Adipose tissue (tissue), 3 donors: ENCODE data around the gene DLGAP1. TPM values are rescaled to one million over a fixed set of nuclear protein-coding genes. Genes with fewer than 3 reads are reported as not detected.

ENCODE experiments used
- H3K27ac ChIP-seq: one replicate; pipeline ENCODE4 v1.5.1; 2013; ENCODE audit warnings: low read depth, low read length
- WGBS, 3 donors: extraction: QIAGEN DNeasy Blood & Tissue Kit; methylation state at CpG; one replicate each; pipeline ENCODE4 v1.1.7; 2013; 5-methylcytosine and 5-hydroxymethylcytosine counted together
- polyA plus RNA-seq, 3 donors: library from polyadenylated mRNA; stranded (reverse); fragments of 200-250 nt; gene quantifications; one replicate each; pipeline ENCODE4 v1.2.3, GENCODE V29; 2013
- donor health status: healthy with polysubstance abuse.
- donor health status: Bipolar disorder and iron deficiency.
- donor health status: healthy.

DLGAP1 gene
- polyA plus RNA-seq, 3 donors = 0.06 to 0.22 (median 0.09) TPM

- no peak overlapping the region for H3K27ac ChIP-seq
- WGBS, 3 donors = 85 to 87% (median 86%) methylated on average over 6 of the region's 6 CpGs
Observed at GRCh38 chr18:3649135-3649632, 805.9 kb downstream of the DLGAP1 start.

- 57 to 67% (median 62%) methylated on average over 2 of the region's 2 CpGs for WGBS, 3 donors
- H3K27ac ChIP-seq = no peak overlapping the region
Observed at GRCh38 chr18:3648641-3649040, 806.5 kb downstream of the DLGAP1 start.

- no peak overlapping the region for H3K27ac ChIP-seq
- WGBS, 3 donors = 74 to 85% (median 79%) methylated on average over 6 of the region's 6 CpGs
Observed at GRCh38 chr18:3648200-3648599, 806.9 kb downstream of the DLGAP1 start.

- WGBS, 3 donors = 61 to 85% (median 76%) methylated on average over 4 of the region's 4 CpGs
- no peak overlapping the region for H3K27ac ChIP-seq
Observed at GRCh38 chr18:3647636-3648035, 807.5 kb downstream of the DLGAP1 start.

GRCh38 chr18:3645384-3646156 lies 809.5 kb downstream of the DLGAP1 start:
- WGBS, 3 donors = 72 to 88% (median 74%) methylated on average over 5 of the region's 5 CpGs

GRCh38 chr18:3634250-3634939 lies 820.7 kb downstream of the DLGAP1 start:
- 83 to 91% (median 91%) methylated on average over 3 of the region's 3 CpGs for WGBS, 3 donors

More at GRCh38 chr18:3645384-3646156, 809.5 kb downstream of the DLGAP1 start:
- no peak overlapping the region for H3K27ac ChIP-seq

GRCh38 chr18:3631887-3632286 lies 823.2 kb downstream of the DLGAP1 start:
- WGBS, 3 donors = 81 to 92% (median 91%) methylated on average over 5 of the region's 5 CpGs
- H3K27ac ChIP-seq = no peak overlapping the region

More at GRCh38 chr18:3634250-3634939, 820.7 kb downstream of the DLGAP1 start:
- no peak overlapping the region for H3K27ac ChIP-seq

GRCh38 chr18:3626929-3627458 lies 828.1 kb downstream of the DLGAP1 start:
- no peak overlapping the region for H3K27ac ChIP-seq
- WGBS, 3 donors = 85 to 93% (median 90%) methylated on average over 5 of the region's 5 CpGs

GRCh38 chr18:3625742-3626091 lies 829.4 kb downstream of the DLGAP1 start:
- H3K27ac ChIP-seq = no peak overlapping the region

- WGBS, 3 donors = 48 to 63% (median 53%) methylated on average over 9 of the region's 9 CpGs
- H3K27ac ChIP-seq = no peak overlapping the region
Observed at GRCh38 chr18:3624935-3625741, 830.0 kb downstream of the DLGAP1 start.

GRCh38 chr18:3624546-3624934 lies 830.6 kb downstream of the DLGAP1 start:
- 41 to 84% (median 56%) methylated on average over 2 of the region's 2 CpGs for WGBS, 3 donors
- no peak overlapping the region for H3K27ac ChIP-seq

GRCh38 chr18:3623769-3624545 lies 831.1 kb downstream of the DLGAP1 start:
- WGBS, 3 donors = 53 to 61% (median 54%) methylated on average over 28 to 30 of the region's 30 CpGs

GRCh38 chr18:3620146-3621119 lies 834.7 kb downstream of the DLGAP1 start:
- no peak overlapping the region for H3K27ac ChIP-seq

More at GRCh38 chr18:3623769-3624545, 831.1 kb downstream of the DLGAP1 start:
- peak overlapping the region; percentile 61 for H3K27ac ChIP-seq

GRCh38 chr18:3619746-3620145 lies 835.4 kb downstream of the DLGAP1 start:
- WGBS, 3 donors = 96 to 97% (median 97%) methylated on average over 4 of the region's 4 CpGs

More at GRCh38 chr18:3620146-3621119, 834.7 kb downstream of the DLGAP1 start:
- WGBS, 3 donors = 88 to 95% (median 91%) methylated on average over 18 of the region's 18 CpGs

GRCh38 chr18:3619222-3619621 lies 835.9 kb downstream of the DLGAP1 start:
- no peak overlapping the region for H3K27ac ChIP-seq
- WGBS, 3 donors = 94 to 99% (median 96%) methylated on average over 3 of the region's 3 CpGs

More at GRCh38 chr18:3619746-3620145, 835.4 kb downstream of the DLGAP1 start:
- H3K27ac ChIP-seq = no peak overlapping the region

GRCh38 chr18:3616744-3617143 lies 838.4 kb downstream of the DLGAP1 start:
- 89 to 96% (median 89%) methylated on average over 3 of the region's 3 CpGs for WGBS, 3 donors
- H3K27ac ChIP-seq = no peak overlapping the region

GRCh38 chr18:3616142-3616541 lies 839.0 kb downstream of the DLGAP1 start:
- WGBS, 3 donors = 92 to 94% (median 93%) methylated on average over 6 of the region's 6 CpGs
- H3K27ac ChIP-seq = no peak overlapping the region
